Nucleus accumbens (tissue), 56 donors: Measurements from ENCODE around the gene RUNX1.
A peak's percentile ranks its signal among the peaks of the same experiment; 100 is the strongest.

ENCODE experiments used
- DNase-seq, 56 donors: peaks; one replicate each; lab custom pipeline; 2025; lab: John Stamatoyannopoulos, UW

RUNX1 gene

DNA sequence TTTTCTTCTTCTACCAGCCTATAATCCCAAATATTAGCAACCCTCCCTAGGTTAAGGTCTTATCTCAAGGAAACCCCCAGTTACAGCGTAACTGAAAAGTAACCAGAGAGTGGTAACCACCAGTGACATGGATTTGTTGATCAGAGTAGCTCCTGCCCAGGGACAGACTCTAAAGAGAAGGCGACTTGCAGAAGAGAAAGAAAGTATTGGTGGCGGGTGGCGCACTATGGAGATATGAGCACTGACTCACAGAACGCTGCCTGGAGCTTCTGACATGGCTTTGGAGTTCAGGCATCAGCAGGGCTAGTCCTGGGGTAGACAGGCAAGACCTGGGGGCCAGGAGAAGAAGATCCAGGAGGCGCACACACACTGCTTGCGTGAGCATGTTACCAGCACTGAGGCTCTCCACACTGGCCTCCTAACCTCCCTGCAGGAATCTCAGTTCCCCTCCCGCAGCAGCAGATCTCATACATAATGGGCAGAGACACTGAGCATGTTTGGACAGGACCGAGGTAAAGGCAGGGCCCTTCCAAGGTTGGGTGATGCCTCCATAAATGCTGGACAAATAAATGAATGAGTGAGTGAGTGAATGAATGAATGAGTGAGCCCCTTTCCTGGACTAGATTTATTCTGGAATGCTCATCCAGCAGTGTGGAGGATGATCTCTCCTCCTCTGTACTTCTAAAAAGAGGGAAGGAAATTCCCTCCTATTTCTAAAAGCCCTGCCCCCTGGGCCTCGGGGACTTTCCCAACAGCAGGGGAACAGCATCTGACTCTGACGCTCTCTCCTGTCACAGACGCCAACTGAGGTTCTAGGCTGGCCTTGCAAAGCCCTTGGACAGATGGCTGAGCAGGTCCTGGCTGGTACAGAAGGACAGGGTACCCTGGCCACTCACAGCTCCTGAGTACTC, 204.8 kb downstream of the RUNX1 start:
- DNase-seq, result peak in 3 of 56 donors; percentile 2 to 23 (median 4)

GRCh38 chr21:34843562-34843961, 205.5 kb downstream of the RUNX1 start:
- no peak for DNase-seq

DNA sequence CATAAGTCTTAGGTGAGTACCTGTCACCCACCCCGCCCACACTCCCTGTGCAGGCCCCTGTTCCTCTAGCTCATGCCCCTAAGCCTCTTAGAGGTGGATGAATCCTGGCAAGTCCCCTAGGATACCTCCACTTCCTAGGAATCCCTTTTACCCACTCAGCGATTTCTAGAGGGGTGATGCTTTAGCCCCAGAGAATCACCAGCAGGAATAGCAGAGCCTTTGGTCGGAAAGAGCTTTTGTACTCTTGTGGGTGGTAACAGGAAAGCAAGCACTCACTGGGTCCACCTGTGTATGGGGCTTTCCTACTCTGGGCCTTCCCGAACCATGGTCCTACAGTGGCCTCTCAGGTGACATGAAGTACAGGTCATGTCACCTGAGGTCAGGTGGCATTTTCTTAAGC, 207.9 kb downstream of the RUNX1 start:
- no peak for DNase-seq

DNA sequence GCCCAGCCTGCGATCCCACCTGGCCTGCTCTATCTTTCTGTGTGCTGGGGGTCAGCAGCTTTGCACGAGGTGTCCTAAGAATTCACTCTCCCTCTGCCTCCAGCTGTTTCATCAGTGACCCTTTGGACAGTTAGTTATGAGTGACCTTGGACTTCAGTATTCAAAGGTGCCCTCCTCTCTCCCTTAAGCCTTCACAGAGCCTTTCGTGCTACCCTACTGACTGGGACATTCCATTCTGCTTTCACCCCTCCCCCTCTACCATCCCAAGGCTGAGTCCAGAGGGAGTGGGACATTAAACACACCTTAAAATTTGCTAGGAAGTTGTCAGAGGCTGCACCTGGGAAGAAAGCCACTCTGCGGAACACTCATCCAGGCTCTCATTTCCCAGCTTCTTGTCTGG, 208.4 kb downstream of the RUNX1 start:
- no peak for DNase-seq

GRCh38 chr21:34838956-34839820, 209.9 kb downstream of the RUNX1 start:
- DNase-seq, result no peak

- no peak for DNase-seq
These were observed 212.1 kb downstream of the RUNX1 start for GRCh38 chr21:34836933-34837505.

GRCh38 chr21:34836103-34836932, 212.8 kb downstream of the RUNX1 start:
- peak in 15 of 56 donors; percentile 1 to 40 (median 12) for DNase-seq

- peak in 1 of 56 donors; percentile 1 for DNase-seq
These were observed 213.6 kb downstream of the RUNX1 start for GRCh38 chr21:34835526-34835925.

DNA sequence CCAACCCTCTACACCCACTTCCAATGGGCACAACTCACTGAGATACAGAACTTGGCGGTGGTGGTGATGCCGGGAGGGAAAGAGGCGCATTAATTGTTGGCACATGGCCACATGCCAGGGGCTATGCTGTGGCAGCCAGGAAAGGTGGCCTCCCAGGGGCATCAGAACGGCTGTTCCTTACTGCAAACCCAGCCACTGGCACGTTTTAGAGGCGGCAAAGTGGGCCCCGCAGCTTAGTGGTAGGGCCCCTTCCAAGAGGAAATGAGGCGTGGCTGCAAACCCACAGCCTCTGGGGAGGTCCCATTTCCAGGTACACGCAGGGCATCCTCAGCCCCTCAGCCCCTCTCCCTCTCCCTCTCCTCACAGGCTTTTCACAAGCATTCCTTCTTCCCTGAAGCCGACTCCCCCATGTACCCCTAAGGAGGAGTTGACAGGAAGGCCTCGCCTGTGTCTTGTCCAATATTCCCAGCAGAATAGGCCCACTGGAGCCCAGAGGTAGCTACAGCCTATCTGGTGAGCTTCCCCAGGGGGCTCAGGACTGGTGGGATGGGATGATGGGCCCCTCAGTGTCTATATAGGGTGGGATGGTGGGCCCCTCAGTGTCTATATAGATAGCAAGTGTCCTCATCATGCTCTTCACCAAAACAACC, 214.1 kb downstream of the RUNX1 start:
- DNase-seq, result no peak

DNA sequence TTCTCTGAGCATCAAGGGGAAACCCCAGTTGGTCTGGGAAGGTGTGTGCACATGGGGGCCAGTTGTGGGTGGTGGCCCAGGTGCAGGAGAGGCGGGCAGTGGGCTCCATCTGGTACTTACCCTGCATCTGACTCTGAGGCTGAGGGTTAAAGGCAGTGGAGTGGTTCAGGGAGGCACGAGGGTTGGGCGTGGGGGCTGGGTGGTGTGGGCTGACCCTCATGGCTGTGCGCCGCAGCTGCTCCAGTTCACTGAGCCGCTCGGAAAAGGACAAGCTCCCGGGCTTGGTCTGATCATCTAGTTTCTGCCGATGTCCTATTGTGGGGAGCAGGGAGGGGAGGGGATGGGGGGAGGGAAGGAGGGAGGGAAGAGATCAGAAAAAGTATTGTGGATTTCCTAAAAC, 214.8 kb downstream of the RUNX1 start:
- DNase-seq, result no peak

- DNase-seq, result no peak
These were observed 215.6 kb downstream of the RUNX1 start for GRCh38 chr21:34833465-34833864.

GRCh38 chr21:34830386-34831170, 218.5 kb downstream of the RUNX1 start:
- DNase-seq, result no peak

- DNase-seq, result no peak
These were observed 221.5 kb downstream of the RUNX1 start for GRCh38 chr21:34827445-34828235.

GRCh38 chr21:34826836-34827235, 222.3 kb downstream of the RUNX1 start:
- DNase-seq, result no peak

GRCh38 chr21:34825948-34826548, 223.1 kb downstream of the RUNX1 start:
- DNase-seq, result no peak

DNA sequence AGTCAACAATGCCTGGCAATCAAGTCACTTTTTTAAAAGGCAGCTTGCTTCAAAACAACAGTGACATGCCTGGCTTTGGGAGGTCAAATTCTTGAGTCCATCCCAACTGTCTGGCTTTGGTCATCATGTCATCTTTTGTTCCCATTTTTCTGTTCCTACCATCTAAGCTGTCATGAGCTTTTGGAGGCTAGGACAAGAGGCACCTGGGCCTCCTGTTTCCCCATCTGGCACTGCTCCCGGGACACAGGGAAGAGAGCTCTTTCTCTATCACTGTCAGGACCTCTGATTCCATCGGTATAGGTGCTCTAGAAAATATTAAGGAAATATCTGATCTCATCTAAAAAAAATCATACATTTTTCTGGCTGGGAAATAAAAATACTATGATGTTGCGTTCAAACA, 224.0 kb downstream of the RUNX1 start:
- no peak for DNase-seq

DNA sequence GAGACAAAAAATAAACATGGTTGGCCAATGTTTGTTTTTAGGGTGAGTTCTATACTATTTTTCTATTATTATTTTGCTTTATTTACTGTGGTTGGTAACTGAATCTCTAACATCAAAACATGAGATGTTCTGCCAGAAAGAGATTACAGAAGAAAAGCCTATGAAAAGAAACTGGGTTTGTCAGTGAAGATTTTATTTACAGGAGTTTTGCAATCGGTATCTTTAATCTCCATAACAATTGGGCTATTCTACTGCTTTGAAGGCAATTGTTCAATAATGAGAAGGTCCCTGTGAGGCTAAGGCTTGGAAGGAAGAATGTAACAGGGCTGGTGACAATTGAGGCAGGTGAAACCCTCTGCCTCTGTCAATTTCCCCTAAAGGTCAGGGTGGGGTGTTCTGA, 224.8 kb downstream of the RUNX1 start:
- DNase-seq, result no peak

DNA sequence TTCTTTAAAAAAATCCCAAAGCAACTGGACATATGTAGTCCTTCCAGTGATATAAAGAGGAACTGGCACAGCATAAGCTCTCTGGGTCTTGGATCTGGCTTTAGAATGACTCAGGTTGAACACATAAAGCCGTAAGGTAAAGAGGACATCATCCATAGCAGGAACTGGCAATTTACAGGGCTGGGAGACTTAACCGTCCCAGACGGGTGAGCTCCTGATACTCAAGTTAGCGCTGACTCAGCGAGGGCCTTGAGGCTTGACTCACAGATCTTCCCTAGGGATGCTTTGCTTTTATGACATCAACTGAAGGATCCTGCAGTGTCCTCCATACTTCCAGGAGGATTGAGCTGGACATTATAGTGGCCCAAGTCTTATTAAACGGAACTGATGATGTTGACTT, 226.2 kb downstream of the RUNX1 start:
- no peak for DNase-seq
